HepG2 (cell line): ENCODE results near the gene NME8. TPM values are rescaled to one million over a fixed set of nuclear protein-coding genes. Genes with fewer than 3 reads are reported as not detected.

Source experiments
- ATF4 ChIP-seq, 2 experiments: fragments of 450-650 bp in 1 of 2; sonication (generic) in 1 of 2; formaldehyde crosslinking; IDR thresholded peaks; 2 replicates each; pipeline versions ENCODE4 v1.5.0 to v1.8.0; 2020 to 2022; ENCODE audit warnings: mild to moderate bottlenecking in 1 of 2, missing genetic modification reagents in 1 of 2
- CC2D1A ChIP-seq: sonication (generic); formaldehyde crosslinking; IDR thresholded peaks from 2 replicates; pipeline ENCODE4 v1.8.1; 2023; ENCODE audit warnings: mild to moderate bottlenecking, missing genetic modification reagents
- CEBPZ ChIP-seq: IDR thresholded peaks from 2 replicates; pipeline ENCODE4 v1.6.1; 2012; ENCODE audit warnings: low read length, improper control_type of control experiment
- EZH2 ChIP-seq: conservative IDR thresholded peaks from 2 replicates; pipeline ENCODE4 v1.6.1; 2012; ENCODE audit warnings: mild to moderate bottlenecking, low read depth, low read length, moderate library complexity
- KAT7 ChIP-seq: IDR thresholded peaks from 2 replicates; pipeline ENCODE4 v1.6.1; 2018; ENCODE audit warnings: borderline replicate concordance, missing compliant biosample characterization
- KDM4B ChIP-seq: sonication (generic); formaldehyde crosslinking; IDR thresholded peaks from 2 replicates; pipeline ENCODE4 v1.4.0; 2020; ENCODE audit warnings: missing genetic modification reagents
- MEF2D ChIP-seq: sonication (generic); formaldehyde crosslinking; IDR thresholded peaks from 2 replicates; pipeline ENCODE4 v1.5.1; 2020; ENCODE audit warnings: mild to moderate bottlenecking, missing genetic modification reagents
- MTA3 ChIP-seq: sonication (generic); formaldehyde crosslinking; IDR thresholded peaks from 2 replicates; pipeline ENCODE4 v1.4.0; 2020; ENCODE audit warnings: missing genetic modification reagents
- RELA ChIP-seq: sonication (generic); formaldehyde crosslinking; IDR thresholded peaks from 2 replicates; pipeline ENCODE4 v1.4.0; 2020; ENCODE audit warnings: missing genetic modification reagents
- RFX5 ChIP-seq: IDR thresholded peaks from 2 replicates; pipeline ENCODE4 v1.6.1; 2011; ENCODE audit warnings: low read depth, low read length, improper control_type of control experiment
- SIX1 ChIP-seq: sonication (generic); formaldehyde crosslinking; IDR thresholded peaks from 2 replicates; pipeline ENCODE4 v1.4.0; 2020; ENCODE audit warnings: missing genetic modification reagents, borderline replicate concordance
- STAT6 ChIP-seq: sonication (generic); formaldehyde crosslinking; IDR thresholded peaks from 2 replicates; pipeline ENCODE4 v1.4.0; 2020; ENCODE audit warnings: missing genetic modification reagents, mild to moderate bottlenecking, borderline replicate concordance
- SYNCRIP ChIP-seq: fragments of 200-400 bp; formaldehyde crosslinking; IDR thresholded peaks from 2 replicates; pipeline ENCODE4 v1.6.1; 2018; ENCODE audit warnings: mild to moderate bottlenecking, low read depth, low read length; ENCODE audit not compliant: insufficient read depth
- ZFYVE20 ChIP-seq: sonication (generic); formaldehyde crosslinking; IDR thresholded peaks from 2 replicates; pipeline ENCODE4 v1.8.0; 2023; ENCODE audit warnings: low read depth, mild to moderate bottlenecking, moderate library complexity, missing genetic modification reagents, borderline replicate concordance
- polyA plus RNA-seq, 8 experiments: library from polyadenylated mRNA; depleted of rRNA in 3 of 8; stranded (reverse) in 7 of 8; unstranded in 1 of 8; fragments of >200 nt; fragmentation: Illumina TruSeq in 4 of 8; extraction: Trizol in 4 of 8; gene quantifications; 2 replicates each; pipeline versions ENCODE4 v1.2.1 to v1.2.3, GENCODE V29; 2011 to 2016; ENCODE audit warnings: low read depth in 4 of 8, missing spikeins in 1 of 8, mixed read lengths in 1 of 8; ENCODE audit not compliant: insufficient read depth in 1 of 8
- total RNA-seq, 5 experiments: library from RNA; depleted of rRNA; stranded (reverse); fragments of >200 nt; fragmentation: Illumina TruSeq; extraction: Trizol; gene quantifications; 2 replicates each; pipeline ENCODE4 v1.2.3, GENCODE V29; 2016; ENCODE audit warnings: low read depth in 1 of 5
- TF ChIP-seq, protein P1 (sequence below): sonication (generic); formaldehyde crosslinking; IDR thresholded peaks from 2 replicates; pipeline ENCODE4 v1.4.0; 2020; ENCODE audit warnings: missing genetic modification reagents
- TF ChIP-seq, protein P2 (sequence below): sonication (generic); formaldehyde crosslinking; IDR thresholded peaks from 2 replicates; pipeline ENCODE4 v1.4.0; 2020; ENCODE audit warnings: missing genetic modification reagents

Gene NME8
- total and polyA plus RNA-seq, 2 of the 13 experiments (the other 11 are each of a cell fraction or from before 2014, with no cell fraction given): not detected

GRCh38 chr7:37920849-37921805 is 72.7 kb downstream of the NME8 start (continued):
- TF ChIP-seq MTA3 (no peak), RELA (CRISPR knock-in tag) (no peak), MEF2D (CRISPR knock-in tag) (peak; percentile 11; the same call in 1 of the 2 replicates), ZFYVE20 (CRISPR knock-in tag) (no peak), SYNCRIP (no peak), STAT6 (CRISPR knock-in tag) (no peak), RFX5 (0 out of 2 replicates have a peak, but pooled peaks have one; percentile 6), KAT7 (CRISPR knock-in tag) (no peak; the same call in 1 of the 2 replicates), SIX1 (CRISPR knock-in tag) (no peak), ATF4 (CRISPR knock-in tag; IDR thresholded peaks at IDR 0.05) (no peak), CC2D1A (no peak), CEBPZ (no peak), EZH2 (no peak), KDM4B (CRISPR knock-in tag) (no peak)
- TF ChIP-seq, protein P1, sequence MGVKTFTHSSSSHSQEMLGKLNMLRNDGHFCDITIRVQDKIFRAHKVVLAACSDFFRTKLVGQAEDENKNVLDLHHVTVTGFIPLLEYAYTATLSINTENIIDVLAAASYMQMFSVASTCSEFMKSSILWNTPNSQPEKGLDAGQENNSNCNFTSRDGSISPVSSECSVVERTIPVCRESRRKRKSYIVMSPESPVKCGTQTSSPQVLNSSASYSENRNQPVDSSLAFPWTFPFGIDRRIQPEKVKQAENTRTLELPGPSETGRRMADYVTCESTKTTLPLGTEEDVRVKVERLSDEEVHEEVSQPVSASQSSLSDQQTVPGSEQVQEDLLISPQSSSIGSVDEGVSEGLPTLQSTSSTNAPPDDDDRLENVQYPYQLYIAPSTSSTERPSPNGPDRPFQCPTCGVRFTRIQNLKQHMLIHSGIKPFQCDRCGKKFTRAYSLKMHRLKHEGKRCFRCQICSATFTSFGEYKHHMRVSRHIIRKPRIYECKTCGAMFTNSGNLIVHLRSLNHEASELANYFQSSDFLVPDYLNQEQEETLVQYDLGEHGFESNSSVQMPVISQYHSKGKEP: no peak
- TF ChIP-seq, protein P2, sequence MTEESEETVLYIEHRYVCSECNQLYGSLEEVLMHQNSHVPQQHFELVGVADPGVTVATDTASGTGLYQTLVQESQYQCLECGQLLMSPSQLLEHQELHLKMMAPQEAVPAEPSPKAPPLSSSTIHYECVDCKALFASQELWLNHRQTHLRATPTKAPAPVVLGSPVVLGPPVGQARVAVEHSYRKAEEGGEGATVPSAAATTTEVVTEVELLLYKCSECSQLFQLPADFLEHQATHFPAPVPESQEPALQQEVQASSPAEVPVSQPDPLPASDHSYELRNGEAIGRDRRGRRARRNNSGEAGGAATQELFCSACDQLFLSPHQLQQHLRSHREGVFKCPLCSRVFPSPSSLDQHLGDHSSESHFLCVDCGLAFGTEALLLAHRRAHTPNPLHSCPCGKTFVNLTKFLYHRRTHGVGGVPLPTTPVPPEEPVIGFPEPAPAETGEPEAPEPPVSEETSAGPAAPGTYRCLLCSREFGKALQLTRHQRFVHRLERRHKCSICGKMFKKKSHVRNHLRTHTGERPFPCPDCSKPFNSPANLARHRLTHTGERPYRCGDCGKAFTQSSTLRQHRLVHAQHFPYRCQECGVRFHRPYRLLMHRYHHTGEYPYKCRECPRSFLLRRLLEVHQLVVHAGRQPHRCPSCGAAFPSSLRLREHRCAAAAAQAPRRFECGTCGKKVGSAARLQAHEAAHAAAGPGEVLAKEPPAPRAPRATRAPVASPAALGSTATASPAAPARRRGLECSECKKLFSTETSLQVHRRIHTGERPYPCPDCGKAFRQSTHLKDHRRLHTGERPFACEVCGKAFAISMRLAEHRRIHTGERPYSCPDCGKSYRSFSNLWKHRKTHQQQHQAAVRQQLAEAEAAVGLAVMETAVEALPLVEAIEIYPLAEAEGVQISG: peak; percentile 13
